Heart left ventricle (tissue), 13 donors: Measurements from ENCODE around the gene C16orf96.

Source experiments
- CTCF ChIP-seq, 12 donors: fragments of 200-600 bp; sonication (generic) in 4 of 12; IDR thresholded peaks; one replicate each; pipeline versions ENCODE4 v1.5.0 to v1.8.0; 2018 to 2022; ENCODE audit warnings: antibody characterized with exemption in 12 of 12, mild to moderate bottlenecking in 5 of 12
- POLR2A ChIP-seq, 2 donors: fragments of 450-650 bp; IDR thresholded peaks; one replicate each; pipeline ENCODE4 v1.6.1; 2017; ENCODE audit warnings: antibody characterized with exemption in 2 of 2, mild to moderate bottlenecking in 2 of 2, moderate library complexity in 2 of 2
- donor health status: ischemic (EF 13 %, LVEDD 7.1; RV severe dilation, severe dysfunction).
- donor health status: DM: no; HTN: yes; CAD: no.
- donor health status: DM: no; HTN: no; CAD: no.
- donor health status: ischemic (EF 25% LVEDD 6.9; RV normal size, moderate dysfunction).
- donor health status: ischemic (EF 25% LVEDD 5.7; RV mildly dilated, moderate dysfunction).
- donor health status: ischemic (EF 35%, LVEDD 5.7; RV mildly dilated, moderate dysfunction).
- donor health status: nonischemic (EF 11% LVEDD 7.7; RV severe dilation, severe dysfunction).
- donor health status: DM: yes; HTN: yes; CAD: no.
- donor health status: PGD.
- donor health status: ischemic (EF 29% LVEDD 5.4; RV normal size, mild dysfunction).
- donor health status: nonischemic (EF 23%, LVEDD 6.1; RV moderate dilation, normal function).

GRCh38 chr16:4640572-4641305 is 84.6 kb downstream of the C16orf96 start:
- TF ChIP-seq CTCF (IDR thresholded peaks at IDR 0.05) (no peak), POLR2A (IDR thresholded peaks at IDR 0.05) (no peak)
